ENCODE measurements around the gene EXD3.
"Not testable (repeated sequence)": the region's sequence is repeated elsewhere in the genome, so short reads cannot be mapped to it uniquely, and the experiment has no call there.

The EXD3 gene

DNA sequence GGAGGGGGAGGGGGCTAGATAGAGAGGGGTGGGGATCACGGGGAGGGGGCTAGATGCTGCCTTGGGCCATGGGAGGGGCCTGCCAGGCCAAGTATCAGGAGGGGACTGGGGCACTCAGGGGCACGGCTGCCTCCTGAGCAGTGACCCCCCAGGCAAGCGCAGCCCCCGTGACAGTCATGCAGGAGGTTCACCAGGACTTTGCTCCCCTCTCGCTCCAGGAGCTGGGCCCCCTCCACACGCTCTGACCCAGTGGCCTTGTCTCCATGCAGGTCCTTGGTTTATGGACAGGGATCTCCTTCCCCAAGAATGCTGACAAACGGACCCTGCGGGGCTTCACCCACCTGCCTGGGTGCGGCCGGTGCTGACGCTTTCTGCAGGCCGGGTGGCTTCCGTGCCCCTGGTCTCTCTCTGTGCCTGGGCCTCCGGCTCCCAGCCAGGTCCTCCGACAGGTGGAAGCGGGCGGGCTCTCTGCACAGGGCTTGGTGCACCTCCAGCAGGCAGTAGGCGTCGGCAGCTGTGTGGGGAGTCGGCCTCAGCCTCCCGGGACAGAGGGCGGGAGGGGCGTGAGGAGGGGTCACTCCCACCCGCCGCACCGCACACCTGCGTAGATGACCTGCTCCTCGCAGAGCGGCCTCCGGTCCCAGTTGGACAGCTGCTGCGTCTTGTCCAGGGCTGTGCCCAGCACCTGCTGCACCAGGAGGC lies 74.0 kb downstream of the EXD3 start:
- DNase-seq (ENCODE audit: low read depth in 3 of 3, low spot score in 1 of 3) = no peak

DNA sequence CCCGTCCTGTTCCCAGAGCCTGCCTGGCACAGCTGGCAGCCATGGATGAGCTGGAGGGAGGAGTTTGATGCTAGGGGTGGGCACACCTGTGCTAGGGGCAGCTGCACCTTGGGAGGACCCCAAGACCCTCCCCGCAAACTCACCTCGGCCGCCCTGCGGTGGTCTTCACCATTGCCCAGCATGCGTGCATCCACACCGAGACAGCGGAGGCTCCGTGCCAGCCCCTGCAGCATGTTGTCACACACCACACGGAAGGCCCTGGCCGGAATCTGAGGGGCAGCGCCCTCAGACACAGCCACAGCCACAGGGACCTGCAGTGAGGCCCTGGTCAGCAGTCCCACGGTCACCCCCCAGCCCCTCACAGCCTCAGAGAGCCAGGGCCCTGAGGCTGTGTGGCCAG lies 75.0 kb downstream of the EXD3 start:
- no peak for DNase-seq (ENCODE audit: low read depth in 3 of 3, low spot score in 1 of 3)

DNA sequence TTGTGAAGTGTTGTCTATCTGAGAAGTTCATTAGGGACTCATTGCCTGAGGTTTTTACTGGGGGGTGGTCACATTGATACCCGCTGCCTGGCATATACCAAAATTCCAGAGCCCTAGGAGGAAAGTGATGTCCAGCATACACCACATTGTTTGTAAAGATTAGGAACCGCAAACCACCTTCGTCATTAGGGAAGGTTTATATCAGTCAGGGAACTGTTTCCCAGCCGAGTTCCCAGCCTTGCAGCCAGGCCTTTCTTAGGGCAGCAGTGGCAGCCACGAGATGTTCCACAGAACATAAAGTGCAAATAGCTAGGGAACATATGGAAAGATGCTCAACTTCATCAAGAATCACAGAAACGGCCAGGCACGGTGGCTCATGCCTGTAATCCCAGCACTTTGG lies 80.5 kb downstream of the EXD3 start:
- no peak for DNase-seq (ENCODE audit: low read depth in 3 of 3, low spot score in 1 of 3)

DNA sequence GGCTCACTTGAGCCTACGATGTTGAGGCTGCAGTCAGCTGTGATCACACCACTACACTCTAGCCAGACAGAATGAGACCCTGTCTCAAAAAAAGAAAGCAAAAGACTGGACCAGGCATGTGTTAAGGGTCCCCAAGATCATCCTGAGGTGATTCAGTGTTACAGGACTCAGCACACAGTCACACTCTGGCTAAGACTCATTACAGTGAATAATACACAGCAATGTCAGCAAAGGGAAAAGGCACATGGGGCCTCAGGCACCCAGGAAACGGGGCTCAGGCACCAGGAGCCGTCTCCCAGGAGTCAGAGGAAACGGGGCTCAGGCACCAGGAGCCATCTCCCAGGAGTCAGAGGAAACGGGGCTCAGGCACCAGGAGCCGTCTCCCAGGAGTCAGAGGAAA lies 81.7 kb downstream of the EXD3 start:
- DNase-seq (ENCODE audit: low read depth in 3 of 3, low spot score in 1 of 3) = no peak

DNA sequence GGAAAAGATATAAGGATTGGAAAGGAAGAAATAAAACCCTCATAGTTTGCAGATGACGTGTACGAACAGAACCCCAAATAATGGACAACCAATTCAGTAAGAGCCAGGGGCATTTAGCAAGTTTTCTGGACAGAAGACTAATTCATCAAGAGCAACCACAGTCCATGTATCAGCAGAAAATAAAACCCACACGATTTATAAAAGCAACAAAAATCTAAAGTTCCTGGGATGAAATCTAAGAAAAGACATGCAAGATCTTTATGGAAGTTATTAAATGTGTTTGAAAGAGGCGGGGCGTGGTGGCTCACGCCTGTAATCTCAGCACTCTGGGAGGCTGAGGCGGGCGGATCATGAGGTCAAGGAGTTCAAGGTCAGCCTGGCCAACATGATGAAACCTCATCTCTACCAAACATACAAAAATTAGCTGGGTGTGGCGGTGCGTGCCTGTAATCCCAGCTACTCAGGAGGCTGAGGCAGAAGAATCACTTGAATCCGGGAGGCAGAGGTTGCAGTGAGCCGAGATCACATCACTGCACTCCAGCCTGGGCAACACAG lies 83.0 kb downstream of the EXD3 start:
- not testable (repeated sequence) for DNase-seq (ENCODE audit: low read depth in 3 of 3, low spot score in 1 of 3)

DNA sequence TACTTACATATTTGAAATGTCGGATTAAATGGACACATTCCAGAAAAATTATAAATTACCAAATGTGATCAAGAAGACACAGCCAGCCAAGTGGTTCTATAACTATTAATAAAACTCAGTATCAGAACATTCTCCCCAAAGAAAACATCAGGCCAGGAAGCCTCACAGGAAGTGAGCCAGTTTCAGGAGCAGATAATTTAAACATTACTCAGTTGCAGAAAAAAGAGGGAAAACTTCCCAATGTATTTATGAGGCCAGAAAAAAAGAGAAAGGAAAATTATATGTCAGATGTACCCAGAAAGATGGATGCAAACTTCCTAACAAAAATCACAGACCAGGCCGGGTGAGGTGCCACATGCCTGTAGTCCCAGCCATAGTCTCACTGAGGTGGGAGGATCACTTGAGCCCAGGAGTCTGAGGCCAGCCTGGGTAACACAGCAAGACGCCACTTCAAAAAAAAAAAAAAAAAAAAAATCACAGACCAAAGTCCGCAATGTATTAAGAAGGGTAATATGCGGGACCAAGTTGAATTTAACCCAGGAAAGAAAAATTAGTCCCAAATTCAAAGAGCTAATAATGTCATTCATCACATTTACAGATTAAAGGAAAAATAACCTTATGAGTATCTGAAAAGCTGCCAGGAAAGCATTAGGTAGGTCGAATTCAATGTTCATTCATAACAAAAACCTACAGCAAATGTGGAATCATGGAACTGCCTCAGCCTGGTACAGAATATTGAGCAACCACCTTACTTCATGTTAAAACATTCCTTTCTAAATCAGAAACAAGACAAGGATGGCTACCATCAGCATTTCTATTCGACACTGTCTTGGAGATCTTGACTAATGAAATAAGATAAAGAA lies 83.7 kb downstream of the EXD3 start:
- DNase-seq (ENCODE audit: low read depth in 3 of 3, low spot score in 1 of 3) = no peak

DNA sequence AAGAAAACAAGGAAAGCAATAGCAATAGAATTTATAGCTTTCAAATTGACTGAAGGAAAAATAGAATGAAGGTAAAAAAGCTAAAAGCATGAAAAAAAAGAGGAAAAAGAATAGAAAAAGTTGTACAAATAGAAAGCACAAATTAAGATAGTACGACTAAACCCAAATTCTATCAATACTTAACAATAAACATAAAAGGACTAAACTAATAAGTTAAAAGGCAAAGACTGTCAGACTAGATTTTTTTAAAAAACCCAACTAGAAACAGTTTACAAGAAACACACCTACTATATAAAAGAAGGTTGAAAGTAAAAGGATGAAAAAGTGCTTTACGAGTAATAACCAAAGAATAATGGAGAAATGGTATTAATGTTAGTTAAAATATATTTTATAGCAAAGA lies 86.2 kb downstream of the EXD3 start:
- DNase-seq (ENCODE audit: low read depth in 3 of 3, low spot score in 1 of 3) = no peak

DNA sequence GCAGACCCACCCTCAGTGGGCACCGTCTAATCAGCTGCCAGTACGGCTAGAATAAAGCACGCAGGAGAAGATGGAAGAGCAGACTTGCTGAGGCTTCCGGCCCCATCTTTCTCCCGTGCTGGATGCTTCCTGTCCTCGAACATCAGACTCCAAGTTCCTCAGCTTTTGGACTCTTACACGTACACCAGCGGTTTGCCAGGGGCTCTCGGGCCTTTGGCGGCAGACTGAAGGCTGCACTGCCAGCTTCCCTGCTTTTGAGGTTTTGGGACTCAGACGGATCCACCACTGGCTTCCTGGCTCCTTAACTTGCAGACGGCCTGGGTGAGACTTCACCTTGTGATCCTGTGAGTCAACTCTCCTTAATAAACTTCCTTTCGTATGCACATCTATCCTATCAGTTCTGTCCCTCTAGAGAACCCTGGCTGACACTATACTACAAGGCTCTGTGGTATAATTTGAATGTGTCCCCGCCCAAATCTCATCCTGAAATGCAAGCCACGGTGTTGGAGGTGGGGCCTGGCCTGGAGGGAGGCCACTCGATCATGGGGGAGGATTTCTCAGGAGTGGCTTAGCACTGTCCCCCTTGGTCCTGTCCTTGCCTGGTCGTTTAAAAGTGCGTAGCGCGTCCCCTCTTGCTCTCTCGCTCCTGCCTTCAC lies 89.8 kb downstream of the EXD3 start:
- no peak for DNase-seq (ENCODE audit: low read depth in 3 of 3, low spot score in 1 of 3)

DNA sequence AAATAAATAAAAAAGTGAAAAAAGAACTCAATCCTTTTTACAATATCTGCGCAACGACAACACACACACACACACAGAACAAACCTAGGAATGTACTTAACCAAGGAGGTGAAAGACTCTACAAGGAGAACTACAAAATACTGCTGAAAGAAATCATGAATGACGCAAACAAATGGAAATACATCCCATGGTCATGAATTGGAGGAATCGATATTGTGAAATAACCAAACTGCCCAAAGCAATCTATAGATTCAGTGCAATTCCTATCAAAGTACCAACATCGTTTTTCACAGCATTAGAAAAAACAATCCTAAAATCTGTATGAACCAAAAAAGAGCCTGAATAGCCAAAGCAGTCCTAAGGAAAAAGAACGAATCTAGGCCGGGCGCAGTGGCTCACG lies 91.0 kb downstream of the EXD3 start:
- no peak for DNase-seq (ENCODE audit: low read depth in 3 of 3, low spot score in 1 of 3)

DNA sequence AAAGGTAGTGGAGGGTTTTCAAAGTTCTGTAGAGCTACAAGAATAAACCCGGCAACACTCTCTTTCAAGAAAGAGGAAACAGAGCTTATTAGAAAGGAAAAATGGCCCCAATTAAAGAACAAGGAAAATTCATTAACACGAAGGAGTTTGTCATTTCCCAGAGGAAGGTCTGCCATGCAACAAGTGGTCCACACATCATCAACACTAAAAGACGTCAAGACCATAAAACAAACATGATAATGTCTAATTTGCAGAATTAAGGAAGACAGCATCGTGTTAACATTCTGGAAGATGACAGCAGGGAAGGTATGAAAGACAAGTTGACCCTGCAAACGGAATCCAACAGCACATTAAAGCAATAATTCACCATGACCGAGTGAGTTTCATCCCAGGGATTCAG lies 92.3 kb downstream of the EXD3 start:
- no peak for DNase-seq (ENCODE audit: low read depth in 3 of 3, low spot score in 1 of 3)

DNA sequence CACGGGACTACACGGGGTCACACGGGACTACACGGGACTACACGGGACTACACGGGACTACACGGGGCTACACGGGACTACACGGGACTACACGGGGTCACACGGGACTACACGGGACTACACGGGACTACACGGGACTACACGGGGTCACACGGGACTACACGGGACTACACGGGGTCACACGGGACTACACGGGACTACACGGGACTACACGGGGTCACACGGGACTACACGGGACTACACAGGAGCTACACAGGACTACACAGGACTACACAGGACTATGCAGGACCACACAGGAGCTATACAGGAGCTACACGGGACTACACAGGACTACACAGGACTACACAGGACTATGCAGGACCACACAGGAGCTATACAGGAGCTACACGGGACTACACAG lies 93.4 kb downstream of the EXD3 start:
- not testable (repeated sequence) for DNase-seq (ENCODE audit: low read depth in 3 of 3, low spot score in 1 of 3)

DNA sequence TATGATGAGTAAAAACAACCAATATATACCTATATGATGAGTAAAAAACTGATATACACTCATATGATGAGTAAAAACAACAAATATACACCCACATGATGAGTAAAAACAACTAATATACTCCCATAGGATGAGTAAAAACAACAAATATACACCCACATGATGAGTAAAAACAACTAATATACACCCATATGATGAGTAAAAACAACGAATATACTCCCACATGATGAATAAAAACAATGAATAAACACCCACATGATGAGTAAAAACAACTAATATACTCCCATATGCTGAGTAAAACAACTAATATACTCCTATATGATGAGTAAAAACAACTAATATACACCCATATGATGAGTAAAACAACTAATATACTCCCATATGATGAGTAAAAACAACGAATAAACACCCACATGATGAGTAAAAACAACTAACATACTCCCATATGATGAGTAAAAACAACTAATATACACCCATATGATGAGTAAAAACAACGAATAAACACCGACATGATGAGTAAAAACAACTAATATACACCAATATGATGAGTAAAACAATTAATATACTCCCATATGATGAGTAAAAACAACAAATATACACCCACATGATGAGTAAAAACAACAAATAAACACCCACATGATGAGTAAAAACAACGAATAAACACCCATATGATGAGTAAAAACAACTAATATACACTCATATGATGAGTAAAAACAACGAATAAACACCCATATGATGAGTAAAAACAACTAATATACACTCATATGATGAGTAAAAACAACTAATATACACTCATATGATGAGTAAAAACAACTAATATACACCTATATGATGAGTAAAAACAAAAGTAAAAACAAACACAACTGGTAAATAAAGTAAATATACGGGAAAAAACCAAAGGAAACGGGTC lies 95.1 kb downstream of the EXD3 start:
- DNase-seq (ENCODE audit: low read depth in 3 of 3, low spot score in 1 of 3) = not testable (repeated sequence)

DNA sequence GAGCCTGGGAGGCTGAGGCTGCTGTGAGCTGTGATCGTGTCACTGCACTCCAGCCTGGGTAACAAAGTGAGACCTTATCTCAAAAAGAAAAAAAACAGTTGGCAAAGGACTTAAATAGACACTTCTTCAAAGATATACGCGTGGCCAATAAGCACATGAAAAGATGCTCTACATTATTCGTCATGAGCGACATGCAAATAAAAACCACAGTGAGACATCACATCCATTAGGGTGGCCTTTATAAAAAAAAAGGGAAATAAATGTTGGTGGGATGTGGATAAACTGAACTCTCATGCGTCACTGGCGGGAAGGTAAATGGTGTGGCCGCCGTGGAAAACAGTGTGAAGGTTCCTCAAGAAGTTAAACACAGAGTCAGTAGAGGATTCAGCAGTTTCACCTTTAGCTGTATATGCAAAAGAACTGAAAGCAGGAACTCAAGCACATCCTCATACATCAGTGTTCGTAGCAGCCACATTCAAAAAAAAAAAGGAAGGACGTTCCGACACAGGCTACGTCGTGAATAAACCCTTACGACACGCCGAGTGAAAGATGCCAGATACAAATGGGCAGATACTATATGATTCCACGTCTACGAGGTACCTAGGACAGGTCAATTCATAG lies 96.4 kb downstream of the EXD3 start:
- DNase-seq (ENCODE audit: low read depth in 3 of 3, low spot score in 1 of 3) = no peak

DNA sequence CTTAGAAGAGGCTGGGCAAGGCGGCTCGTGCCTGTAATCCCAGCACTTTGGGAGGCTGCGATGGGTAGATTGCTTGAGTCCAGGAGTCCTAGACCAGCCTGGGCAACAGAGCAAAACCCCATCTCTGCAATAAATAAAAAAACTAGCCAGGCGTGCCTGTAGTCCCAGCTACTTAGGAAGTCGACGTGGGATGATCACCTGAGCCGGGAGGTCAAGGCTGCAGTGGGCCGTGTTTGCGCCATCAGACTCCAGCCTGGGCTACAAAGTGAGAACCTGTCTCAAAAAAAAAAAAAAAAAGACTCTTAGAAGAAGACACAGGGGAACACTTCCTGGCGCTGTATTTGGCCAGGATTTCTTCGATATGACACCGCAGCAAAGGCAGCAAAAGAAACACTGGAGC lies 97.2 kb downstream of the EXD3 start:
- no peak for DNase-seq (ENCODE audit: low read depth in 3 of 3, low spot score in 1 of 3)

DNA sequence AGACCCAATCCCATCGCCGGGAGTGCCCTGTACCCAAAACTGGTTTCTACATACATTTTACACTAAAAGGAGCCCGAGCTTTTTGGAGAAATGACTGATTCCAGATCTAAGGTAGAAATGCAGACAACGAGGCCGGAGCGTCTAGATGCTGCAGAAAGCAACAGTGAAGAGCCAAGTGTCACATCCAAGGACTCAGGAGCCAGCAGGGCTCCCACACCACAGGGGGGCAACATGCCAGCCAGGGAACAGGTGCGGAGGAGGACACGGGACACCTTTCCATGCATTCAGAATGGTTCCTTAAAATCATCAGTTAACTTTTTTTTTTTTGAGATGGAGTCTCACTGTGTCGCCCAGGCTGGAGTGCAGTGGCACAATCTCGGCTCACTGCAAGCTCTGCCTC lies 97.8 kb downstream of the EXD3 start:
- DNase-seq (ENCODE audit: low read depth in 3 of 3, low spot score in 1 of 3) = no peak

DNA sequence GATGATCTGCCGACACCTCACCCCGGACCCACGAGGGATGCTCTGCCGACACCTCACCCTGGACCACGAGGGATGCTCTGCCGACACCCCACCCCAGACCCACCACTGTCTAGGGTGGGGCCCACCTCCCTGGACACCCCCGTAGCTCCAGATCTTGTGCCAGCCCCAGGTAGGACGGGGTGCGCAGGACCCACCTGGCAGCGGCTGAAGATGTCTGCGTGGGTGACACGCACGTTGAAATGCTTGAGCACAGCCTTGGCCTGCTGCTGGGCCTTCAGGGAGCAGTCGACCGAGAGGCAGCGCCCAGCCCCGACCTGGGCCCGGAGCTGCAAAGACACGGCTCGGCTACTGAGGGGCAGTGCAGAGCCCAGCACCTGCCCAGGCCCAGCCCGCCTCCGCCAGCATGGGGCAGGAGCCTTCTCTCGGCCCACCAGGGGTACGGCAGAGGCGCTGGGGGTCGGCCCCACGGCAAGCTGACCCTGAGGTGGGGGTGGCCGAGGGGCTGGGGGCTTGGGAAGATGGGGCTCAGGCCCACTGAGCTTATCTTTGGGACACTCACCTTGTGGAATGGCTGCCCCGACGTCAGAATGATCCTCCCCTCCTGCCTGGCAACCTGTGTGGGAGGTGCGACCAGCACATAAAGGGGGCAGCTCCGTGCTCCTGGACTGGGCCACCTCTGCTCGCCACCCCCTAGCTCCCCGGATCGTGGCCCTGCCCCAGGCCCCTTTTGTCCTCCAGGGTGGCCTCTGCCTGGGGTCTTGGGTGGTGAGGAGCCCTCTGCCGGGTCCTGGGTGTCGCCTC lies 99.2 kb downstream of the EXD3 start:
- DNase-seq (ENCODE audit: low read depth in 3 of 3, low spot score in 1 of 3) = no peak

DNA sequence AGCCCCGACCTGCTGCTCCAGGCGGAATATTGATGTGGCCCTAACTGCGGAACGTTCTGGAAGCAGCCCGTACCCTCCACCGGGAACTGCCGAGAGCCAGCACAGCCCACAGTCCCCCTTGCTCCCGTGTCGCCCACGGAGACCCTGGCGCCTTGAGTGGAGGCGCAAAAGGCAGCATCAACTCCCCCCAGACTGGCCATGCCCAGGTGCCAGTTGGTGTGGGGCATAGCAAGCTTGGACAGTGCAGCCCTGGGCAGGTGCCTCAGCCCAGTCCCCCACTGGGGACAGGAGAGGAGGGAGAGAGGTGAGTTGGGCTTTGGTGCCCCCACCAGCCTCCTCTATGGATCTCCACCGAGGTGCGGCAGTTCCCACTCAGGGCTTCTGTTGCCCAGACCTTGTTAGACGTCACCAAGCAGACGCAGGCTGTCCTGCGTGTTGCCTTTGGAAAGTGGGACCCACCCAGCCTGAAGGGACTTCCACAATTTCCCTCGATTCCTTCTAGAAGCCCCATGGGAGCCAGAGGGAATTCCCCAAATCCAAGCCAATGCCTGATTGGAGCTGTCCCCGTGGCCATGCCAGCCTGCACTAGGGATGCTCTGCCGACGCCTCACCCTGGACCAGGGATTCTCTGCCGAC lies 101.1 kb downstream of the EXD3 start:
- DNase-seq (ENCODE audit: low read depth in 3 of 3, low spot score in 1 of 3) = no peak

DNA sequence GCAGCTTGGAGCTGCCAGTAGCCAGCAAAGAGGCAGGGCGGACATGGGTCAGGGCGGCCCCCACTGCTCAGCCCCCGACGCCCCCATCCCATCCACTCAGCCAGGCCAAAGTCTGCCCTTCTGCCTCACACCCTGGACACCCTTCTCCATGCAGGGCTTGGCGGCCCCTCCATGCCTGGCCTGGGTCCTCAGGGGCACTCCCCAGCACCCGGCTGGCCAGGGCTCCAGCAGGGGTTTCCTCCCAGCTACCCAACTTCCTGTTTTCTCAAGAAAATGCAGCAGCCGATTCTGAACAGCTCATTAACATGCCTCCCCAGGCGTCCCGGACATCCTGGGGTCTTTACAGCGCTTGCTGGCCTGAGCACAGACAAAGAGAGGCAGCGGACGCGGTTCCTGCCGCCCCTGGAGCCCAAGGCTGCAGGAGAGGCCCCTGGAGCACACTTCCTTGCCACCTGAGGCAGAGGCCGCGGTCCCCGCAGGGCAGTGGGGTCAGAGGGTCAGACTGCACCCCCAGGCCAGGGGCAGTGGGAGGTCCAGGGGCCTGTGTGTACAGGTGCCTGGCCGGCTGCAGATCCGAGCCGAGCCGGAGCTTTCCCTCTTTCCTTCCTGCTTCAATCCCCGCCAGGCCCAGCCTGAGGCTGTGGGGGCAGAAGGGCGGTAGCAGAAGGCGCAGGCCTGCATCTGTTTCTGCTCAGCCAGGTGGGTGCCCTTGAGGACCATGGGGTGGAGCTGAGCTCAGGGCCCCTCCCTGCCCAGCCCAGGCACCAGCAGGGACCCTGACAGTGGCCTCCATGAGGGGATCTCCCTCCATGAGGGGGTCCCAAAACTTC lies 102.2 kb downstream of the EXD3 start:
- DNase-seq (ENCODE audit: low read depth in 3 of 3, low spot score in 1 of 3) = no peak

Measured in stimulated activated CD4-positive, alpha-beta T cell treated with anti-CD3 and anti-CD28 coated beads, TNF-alpha, amount 100 ng/mL, for 1 hour (primary cell).